Gastrocnemius medialis (tissue), 4 donors: ENCODE results near the gene LILRB2. TPM values are rescaled to one million over a fixed set of nuclear protein-coding genes. Genes with fewer than 3 reads are reported as not detected.
"Not testable (repeated sequence)": the region's sequence is repeated elsewhere in the genome, so short reads cannot be mapped to it uniquely, and the experiment has no call there.

Experiments
- ATAC-seq, 2 donors: fragments of 150-250 bp; one replicate each; pipeline ENCODE4 v1.9.1; 2016
- DNase-seq, 2 donors: peaks; one replicate each; pipeline ENCODE4 v3.0.0-alpha.2; 2019
- H3K27ac ChIP-seq, 4 donors: fragments of 200-600 bp; sonication (generic); 1 replicate in 1 of 4; 2 replicates in 3 of 4; pipeline ENCODE4 v1.5.1; 2016 to 2018; ENCODE audit warnings: mild to moderate bottlenecking in 2 of 4, moderate library complexity in 1 of 4
- H3K27me3 ChIP-seq, 3 donors: fragments of 200-600 bp; sonication (generic) in 2 of 3; 1 replicate in 1 of 3; 2 replicates in 2 of 3; pipeline versions ENCODE4 v1.5.1 to v1.6.0; 2016 to 2019; ENCODE audit warnings: mild to moderate bottlenecking in 1 of 3, moderate library complexity in 1 of 3
- H3K36me3 ChIP-seq, 2 donors: fragments of 200-600 bp; sonication (generic) in 1 of 2; one replicate each; pipeline ENCODE4 v1.5.1; 2017 to 2018
- H3K4me1 ChIP-seq, 2 donors: fragments of 200-600 bp; sonication (generic) in 1 of 2; one replicate each; pipeline ENCODE4 v1.5.1; 2016 to 2017; ENCODE audit warnings: mild to moderate bottlenecking in 2 of 2
- H3K4me3 ChIP-seq, 4 donors: fragments of 200-600 bp; sonication (generic) in 3 of 4; 1 replicate in 1 of 4; 2 replicates in 3 of 4; pipeline ENCODE4 v1.5.1; 2016 to 2019; ENCODE audit warnings: mild to moderate bottlenecking in 2 of 4
- H3K9me3 ChIP-seq, 3 donors: fragments of 200-600 bp; sonication (generic) in 2 of 3; 1 replicate in 1 of 3; 2 replicates in 2 of 3; pipeline ENCODE4 v1.5.1; 2016 to 2019
- POLR2A ChIP-seq, 2 donors: fragments of 450-650 bp; IDR thresholded peaks; one replicate each; pipeline ENCODE4 v1.6.1; 2017; ENCODE audit warnings: antibody characterized with exemption in 2 of 2, mild to moderate bottlenecking in 2 of 2, moderate library complexity in 2 of 2
- in situ Hi-C, 4 donors: fragments of 200-750 bp; cut with MboI; loops; one replicate each; pipeline versions ENCODE4 v1.15.0 to v1.8.0; 2017; ENCODE audit warnings: low sequenced_read_pairs in 4 of 4
- intact Hi-C: fragments of 100-400 bp; cut with DNase I; formaldehyde crosslinking; loops from one replicate; pipeline ENCODE4 v1.15.1; 2023; ENCODE audit warnings: low total_unique reads
- total RNA-seq, 4 donors: library from RNA; depleted of rRNA; stranded (reverse); fragments of >200 nt; gene quantifications; one replicate each; pipeline versions ENCODE4 v1.1.0 to v1.2.3, GENCODE V29; 2016
- TF ChIP-seq, protein P1 (sequence below), 5 experiments: fragments of 450-650 bp in 3 of 5; fragments of 200-600 bp in 2 of 5; sonication (generic) in 2 of 5; IDR thresholded peaks in 4 of 5; conservative IDR thresholded peaks in 1 of 5; 1 replicate in 4 of 5; 2 replicates in 1 of 5; pipeline ENCODE4 v1.5.1; 2016 to 2019; ENCODE audit warnings: antibody characterized with exemption in 5 of 5, mild to moderate bottlenecking in 3 of 5, moderate library complexity in 3 of 5

The LILRB2 gene
- total RNA-seq, 4 donors from 2014 or later, result 0.61 to 1.3 (median 1.2) TPM

DNA sequence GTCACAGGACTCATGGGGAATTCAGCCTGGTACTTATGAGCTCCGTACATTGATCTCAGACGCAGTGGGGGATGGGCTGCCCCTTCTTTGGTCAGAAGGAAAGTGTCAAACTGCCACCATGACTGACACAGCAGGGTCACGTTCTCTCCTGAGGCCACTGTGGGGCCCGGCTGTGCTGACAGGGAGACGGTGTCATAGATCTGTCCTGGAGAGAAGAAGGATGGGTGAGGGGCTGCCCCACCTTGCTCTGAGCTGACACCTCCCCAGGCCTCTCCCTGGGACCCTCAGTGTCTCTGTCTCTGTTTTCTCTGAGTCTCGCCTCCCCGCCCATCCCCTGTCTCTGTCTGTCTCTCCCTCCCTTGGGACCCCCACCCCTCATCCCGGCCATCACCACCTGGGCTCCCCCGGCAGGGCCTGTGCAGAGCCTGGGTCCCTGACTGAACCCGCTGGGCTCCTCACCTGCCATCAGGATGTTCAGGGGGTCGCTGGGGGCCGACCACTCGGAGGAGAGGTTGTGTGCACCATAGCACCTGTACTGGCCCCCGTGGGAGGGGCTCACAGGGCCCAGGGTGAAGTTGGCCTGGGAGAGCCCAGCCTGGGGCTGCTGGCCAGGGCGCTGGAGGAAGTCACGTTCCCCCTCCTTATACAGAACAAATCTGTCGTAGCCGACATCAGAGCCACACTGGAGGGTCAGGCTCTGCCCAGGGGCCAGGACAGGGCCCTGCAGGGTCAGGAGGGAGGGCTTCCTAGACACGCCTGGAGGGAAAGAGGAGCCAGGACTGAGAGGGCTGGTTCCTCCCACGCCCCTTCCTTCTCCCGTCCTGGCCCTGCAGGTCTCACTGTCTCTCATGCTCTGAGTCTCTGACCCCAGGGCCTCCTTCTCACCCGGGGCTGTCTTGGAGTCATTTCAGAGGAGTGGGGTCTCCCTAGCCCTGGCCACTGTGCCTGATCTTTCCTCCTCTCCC, 40.3 kb downstream of the LILRB2 start:
- H3K4me3 ChIP-seq, H3K9me3 ChIP-seq, H3K4me1 ChIP-seq, H3K27me3 ChIP-seq, ATAC-seq, in situ Hi-C loops, H3K36me3 ChIP-seq, intact Hi-C loops, H3K27ac ChIP-seq, DNase-seq: not testable (repeated sequence)

DNA sequence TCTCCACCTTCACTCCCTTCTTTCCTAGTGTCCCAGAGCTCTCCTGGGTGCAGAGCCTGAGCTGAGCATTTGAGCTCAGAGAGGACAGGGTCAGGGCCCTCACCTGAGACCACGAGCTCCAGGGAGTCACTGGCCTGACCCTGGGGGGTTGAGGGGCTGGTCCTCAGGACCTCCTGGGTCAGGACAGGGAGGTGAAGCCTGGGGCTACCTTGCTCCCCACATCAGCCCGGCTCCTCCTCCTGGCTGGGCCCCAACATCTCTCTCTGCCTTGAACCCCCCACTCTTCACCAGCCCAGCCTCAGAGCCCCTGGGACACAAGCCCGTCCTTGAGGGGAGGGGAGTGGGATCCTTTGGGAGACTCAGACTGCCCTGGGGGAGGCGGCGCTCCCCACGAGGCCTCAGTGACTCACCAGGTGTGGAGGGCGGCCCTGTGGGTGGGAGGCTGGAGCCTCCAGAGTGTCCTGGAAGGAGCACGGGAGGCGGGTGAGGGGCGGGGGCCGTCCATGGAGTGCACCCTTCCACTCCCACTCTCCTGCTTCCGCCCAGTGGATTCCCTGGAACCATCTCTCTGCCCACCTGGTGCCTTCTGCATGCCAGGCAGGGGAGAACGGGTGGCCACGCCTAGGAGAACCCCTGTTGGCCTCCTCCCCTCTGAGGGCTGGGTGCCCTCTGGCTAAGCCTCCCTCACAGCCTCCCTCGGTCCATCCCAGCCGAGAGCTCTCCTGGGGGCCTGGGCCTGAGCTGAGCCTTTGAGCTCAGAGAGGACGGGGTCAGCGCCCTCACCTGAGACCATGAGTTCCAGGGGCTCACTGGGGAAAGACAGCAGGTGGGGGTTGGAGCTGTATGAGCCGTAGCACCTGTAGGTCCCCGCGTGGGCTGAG, 41.2 kb downstream of the LILRB2 start:
- H3K27ac ChIP-seq, H3K4me1 ChIP-seq, in situ Hi-C loops, H3K27me3 ChIP-seq, H3K36me3 ChIP-seq, DNase-seq, ATAC-seq, intact Hi-C loops, H3K4me3 ChIP-seq, H3K9me3 ChIP-seq: not testable (repeated sequence)

DNA sequence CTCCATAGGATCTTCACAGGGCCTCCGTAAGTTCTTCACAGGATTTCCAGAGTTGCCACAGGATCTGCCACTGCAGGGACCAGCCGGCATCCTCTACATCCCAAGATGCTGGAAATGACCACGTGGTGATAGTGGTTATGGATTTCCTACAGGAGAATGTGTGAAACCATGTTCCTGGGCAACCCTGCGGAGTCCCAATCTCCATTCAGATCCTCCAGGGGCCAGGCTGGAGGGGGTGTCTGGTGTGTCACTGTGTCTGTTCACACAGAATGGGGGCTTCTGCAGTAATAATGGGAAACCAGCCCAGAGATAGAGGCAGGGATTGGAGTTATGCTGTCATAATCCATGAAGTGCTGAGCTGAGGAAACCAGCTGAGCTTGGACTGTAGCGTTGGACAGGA, 47.0 kb downstream of the LILRB2 start:
- intact Hi-C loops, result no loop called here
- peaks cover 0 to 6% (median 5%) of the 10 kb centered on the region in 3 donors for H3K27me3 ChIP-seq
- TF ChIP-seq, protein P1, sequence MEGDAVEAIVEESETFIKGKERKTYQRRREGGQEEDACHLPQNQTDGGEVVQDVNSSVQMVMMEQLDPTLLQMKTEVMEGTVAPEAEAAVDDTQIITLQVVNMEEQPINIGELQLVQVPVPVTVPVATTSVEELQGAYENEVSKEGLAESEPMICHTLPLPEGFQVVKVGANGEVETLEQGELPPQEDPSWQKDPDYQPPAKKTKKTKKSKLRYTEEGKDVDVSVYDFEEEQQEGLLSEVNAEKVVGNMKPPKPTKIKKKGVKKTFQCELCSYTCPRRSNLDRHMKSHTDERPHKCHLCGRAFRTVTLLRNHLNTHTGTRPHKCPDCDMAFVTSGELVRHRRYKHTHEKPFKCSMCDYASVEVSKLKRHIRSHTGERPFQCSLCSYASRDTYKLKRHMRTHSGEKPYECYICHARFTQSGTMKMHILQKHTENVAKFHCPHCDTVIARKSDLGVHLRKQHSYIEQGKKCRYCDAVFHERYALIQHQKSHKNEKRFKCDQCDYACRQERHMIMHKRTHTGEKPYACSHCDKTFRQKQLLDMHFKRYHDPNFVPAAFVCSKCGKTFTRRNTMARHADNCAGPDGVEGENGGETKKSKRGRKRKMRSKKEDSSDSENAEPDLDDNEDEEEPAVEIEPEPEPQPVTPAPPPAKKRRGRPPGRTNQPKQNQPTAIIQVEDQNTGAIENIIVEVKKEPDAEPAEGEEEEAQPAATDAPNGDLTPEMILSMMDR (IDR thresholded peaks at IDR 0.05 in 4 of 5, conservative IDR thresholded peaks at IDR 0.05 in 1 of 5), result no peak
- no peak for TF ChIP-seq POLR2A (IDR thresholded peaks at IDR 0.05)

DNA sequence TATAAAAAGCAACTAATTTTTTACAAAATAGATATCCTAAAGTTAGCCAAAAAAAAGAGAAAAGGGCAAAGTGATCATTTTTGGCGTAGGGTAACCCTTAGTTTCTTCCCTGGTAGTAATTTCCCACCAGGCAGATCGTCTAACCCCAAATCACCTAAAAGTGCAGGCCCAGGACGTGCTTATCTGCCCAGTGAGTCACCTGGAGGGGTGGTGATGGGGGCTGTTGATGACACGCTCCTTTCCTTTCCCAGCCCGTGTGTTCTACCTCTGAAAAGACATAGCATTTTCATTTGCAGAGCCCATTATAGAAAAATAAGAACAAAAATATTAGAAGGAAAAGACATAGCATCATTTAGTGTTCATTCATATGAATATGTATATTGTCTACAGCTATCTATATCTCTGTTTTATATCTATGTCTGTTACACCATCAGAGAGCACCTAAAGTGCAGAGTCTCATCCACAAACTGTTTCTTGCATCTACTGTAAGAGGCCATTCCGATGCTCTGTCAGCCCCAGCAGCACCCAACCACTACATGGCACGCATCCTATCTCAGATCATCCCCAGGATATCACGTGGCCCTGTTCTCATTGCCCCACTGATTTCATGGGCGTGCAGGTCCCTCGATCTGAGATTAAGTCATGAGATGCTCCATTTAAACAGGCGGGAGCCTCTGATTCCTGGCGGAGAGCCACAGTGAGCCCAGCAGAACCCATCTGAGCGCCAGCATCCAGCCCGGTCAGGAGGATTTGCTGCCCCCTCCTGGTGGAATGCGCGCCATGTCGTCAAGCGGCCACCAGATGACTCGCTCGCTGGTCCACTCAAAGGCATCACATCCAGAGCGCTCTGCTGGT, 49.6 kb downstream of the LILRB2 start:
- H3K27me3 ChIP-seq, result peaks cover 0 to 6% (median 5%) of the 10 kb centered on the region in 3 donors
- TF ChIP-seq, protein P1 (IDR thresholded peaks at IDR 0.05 in 4 of 5, conservative IDR thresholded peaks at IDR 0.05 in 1 of 5), result peak; percentile 62 to 87 (median 81)
- TF ChIP-seq POLR2A (IDR thresholded peaks at IDR 0.05), result no peak
- in situ Hi-C loops, result loop anchor here in 3 of 4 donors (5.0 kb wide), 2 partner anchors 64 to 69 kb away; no protein-coding TSS in a partner anchor
- H3K4me1 ChIP-seq, result no peaks in the 10 kb centered on the region
- peaks cover 0 to 5% (median 0%) of the 10 kb centered on the region in 3 donors for H3K9me3 ChIP-seq
- H3K27ac ChIP-seq, result no peak overlapping the region
- peak; percentile 34 to 52 for DNase-seq
- intact Hi-C loops, result loop anchor here (1.0 kb wide), 2 partner anchors 42 to 63 kb away; partner anchors contain the start of gene MBOAT7
- peak; percentile 47 to 85 for ATAC-seq
- no peak overlapping the region for H3K4me3 ChIP-seq
- H3K36me3 ChIP-seq, result no peaks in the 10 kb centered on the region

More for the DNA sequence above, 47.0 kb downstream of the LILRB2 start:
- Histone ChIP-seq H3K4me3 (no peak overlapping the region), H3K9me3 (peaks cover 0 to 5% (median 0%) of the 10 kb centered on the region in 3 donors), H3K36me3 (no peaks in the 10 kb centered on the region), H3K4me1 (no peaks in the 10 kb centered on the region), H3K27ac (no peak overlapping the region)
- ATAC-seq (no peak), DNase-seq (no peak)
- in situ Hi-C loops, result loop anchor here in 3 of 4 donors (5.0 kb wide), 2 partner anchors 67 to 72 kb away; no protein-coding TSS in a partner anchor

DNA sequence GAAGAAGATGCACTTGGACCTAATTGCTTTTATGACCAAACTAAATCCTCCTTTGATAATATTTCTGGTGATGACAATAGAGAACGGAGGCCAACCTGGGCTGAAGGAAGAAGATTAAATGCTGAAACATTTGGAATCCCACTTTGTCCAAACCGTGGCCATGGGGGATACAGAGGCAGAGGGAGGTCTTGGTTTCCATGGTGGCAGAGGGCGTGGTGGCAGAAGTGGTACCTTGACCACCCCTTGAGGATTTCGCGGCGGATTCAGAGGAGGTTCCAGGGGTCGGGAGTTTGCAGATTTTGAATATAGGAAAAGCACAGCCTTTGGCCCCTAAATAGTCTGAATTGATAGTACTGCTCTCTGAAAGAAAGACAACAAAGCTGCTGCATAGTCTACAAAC, 50.9 kb downstream of the LILRB2 start:
- ATAC-seq (no peak), DNase-seq (no peak)
- TF ChIP-seq, protein P1 (IDR thresholded peaks at IDR 0.05 in 4 of 5, conservative IDR thresholded peaks at IDR 0.05 in 1 of 5), result no peak
- no peak for TF ChIP-seq POLR2A (IDR thresholded peaks at IDR 0.05)
- intact Hi-C loops (no loop called here), in situ Hi-C loops (loop anchor here in 3 of 4 donors (5.0 kb wide), 2 partner anchors 63 to 68 kb away; no protein-coding TSS in a partner anchor)
- Histone ChIP-seq H3K4me3 (no peak overlapping the region), H3K36me3 (no peaks in the 10 kb centered on the region), H3K27me3 (peaks cover 0 to 5% (median 4%) of the 10 kb centered on the region in 3 donors), H3K9me3 (no peaks in the 10 kb centered on the region), H3K4me1 (no peaks in the 10 kb centered on the region), H3K27ac (no peak overlapping the region)
